ENCODE data around the gene QPCTL.

DNA sequence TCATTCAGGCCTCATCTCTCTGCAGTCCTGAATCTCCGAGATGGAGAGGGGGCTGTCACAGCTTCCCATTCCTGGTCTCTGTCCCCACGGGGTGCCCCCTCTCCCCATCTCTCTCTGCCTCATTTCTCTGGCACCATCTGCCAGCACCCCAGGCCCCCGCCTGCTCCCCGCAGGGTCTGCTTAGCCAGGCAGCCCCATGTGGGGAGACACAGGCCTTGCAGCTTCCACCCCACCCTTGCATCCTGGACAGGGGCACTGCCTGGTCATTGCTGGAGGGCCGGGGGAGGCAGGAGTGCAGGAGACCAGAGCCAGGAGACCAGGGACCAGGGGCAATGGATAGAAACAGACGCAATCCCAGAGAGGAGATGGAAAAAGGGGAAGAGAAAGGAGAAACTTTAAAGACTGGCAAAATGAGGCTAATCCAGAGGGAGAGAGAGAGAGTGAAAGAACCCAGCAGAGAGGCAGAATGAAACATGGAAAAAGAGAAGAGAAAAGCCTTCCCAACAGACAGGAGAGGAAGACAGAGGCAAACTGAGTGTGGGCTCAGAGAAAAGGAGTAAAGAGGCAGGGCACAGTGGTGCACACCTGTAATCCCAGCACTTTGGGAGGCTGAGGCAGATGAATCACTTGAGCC, 33.3 kb upstream of the QPCTL start:
- TF ChIP-seq, protein P1, sequence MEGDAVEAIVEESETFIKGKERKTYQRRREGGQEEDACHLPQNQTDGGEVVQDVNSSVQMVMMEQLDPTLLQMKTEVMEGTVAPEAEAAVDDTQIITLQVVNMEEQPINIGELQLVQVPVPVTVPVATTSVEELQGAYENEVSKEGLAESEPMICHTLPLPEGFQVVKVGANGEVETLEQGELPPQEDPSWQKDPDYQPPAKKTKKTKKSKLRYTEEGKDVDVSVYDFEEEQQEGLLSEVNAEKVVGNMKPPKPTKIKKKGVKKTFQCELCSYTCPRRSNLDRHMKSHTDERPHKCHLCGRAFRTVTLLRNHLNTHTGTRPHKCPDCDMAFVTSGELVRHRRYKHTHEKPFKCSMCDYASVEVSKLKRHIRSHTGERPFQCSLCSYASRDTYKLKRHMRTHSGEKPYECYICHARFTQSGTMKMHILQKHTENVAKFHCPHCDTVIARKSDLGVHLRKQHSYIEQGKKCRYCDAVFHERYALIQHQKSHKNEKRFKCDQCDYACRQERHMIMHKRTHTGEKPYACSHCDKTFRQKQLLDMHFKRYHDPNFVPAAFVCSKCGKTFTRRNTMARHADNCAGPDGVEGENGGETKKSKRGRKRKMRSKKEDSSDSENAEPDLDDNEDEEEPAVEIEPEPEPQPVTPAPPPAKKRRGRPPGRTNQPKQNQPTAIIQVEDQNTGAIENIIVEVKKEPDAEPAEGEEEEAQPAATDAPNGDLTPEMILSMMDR (IDR thresholded peaks at IDR 0.05), result no peak
- no peak for TF ChIP-seq POLR2A (IDR thresholded peaks at IDR 0.05)

Measured in prostate gland (tissue), 2 donors.